ENCODE results near the gene BCAR1. TPM values are rescaled to one million over a fixed set of nuclear protein-coding genes. Genes with fewer than 3 reads are reported as not detected.
"Not testable (repeated sequence)": the region's sequence is repeated elsewhere in the genome, so short reads cannot be mapped to it uniquely, and the experiment has no call there.

The BCAR1 gene
- total RNA-seq, 1 experiment from 2014 or later = 120 TPM

- DNase-seq (ENCODE audit: low read depth, low spot score); H3K36me3 ChIP-seq (ENCODE audit: control insufficient read depth, insufficient read depth, low read length); H3K4me1 ChIP-seq (ENCODE audit: control insufficient read depth, insufficient read depth, low read length); BruUV-seq (replicated peaks); POLR2A ChIA-PET; ATAC-seq; CTCF ChIA-PET; H3K9me3 ChIP-seq (ENCODE audit: control insufficient read depth, insufficient read depth, low read depth, low read length); intact Hi-C loops (cut with micrococcal nuclease; ENCODE audit: unreplicated experiment); in situ Hi-C loops (cut with HindIII; ENCODE audit: low pct_unique_long_range_greater_than_20kb, low sequenced_read_pairs); H3K27me3 ChIP-seq (ENCODE audit: control insufficient read depth, insufficient read depth, low read length); H3K27ac ChIP-seq (ENCODE audit: low read length); H3K4me3 ChIP-seq (ENCODE audit: low read depth in 2 of 2, low read length in 2 of 2): not testable (repeated sequence)
These were observed 46.0 kb downstream of the BCAR1 start for GRCh38 chr16:75205438-75205837.

GRCh38 chr16:75204905-75205304 lies 46.5 kb downstream of the BCAR1 start:
- BruUV-seq (replicated peaks); H3K4me3 ChIP-seq (ENCODE audit: low read depth in 2 of 2, low read length in 2 of 2); H3K27me3 ChIP-seq (ENCODE audit: control insufficient read depth, insufficient read depth, low read length); H3K4me1 ChIP-seq (ENCODE audit: control insufficient read depth, insufficient read depth, low read length); H3K27ac ChIP-seq (ENCODE audit: low read length); H3K9me3 ChIP-seq (ENCODE audit: control insufficient read depth, insufficient read depth, low read depth, low read length); in situ Hi-C loops (cut with HindIII; ENCODE audit: low pct_unique_long_range_greater_than_20kb, low sequenced_read_pairs); H3K36me3 ChIP-seq (ENCODE audit: control insufficient read depth, insufficient read depth, low read length); DNase-seq (ENCODE audit: low read depth, low spot score); intact Hi-C loops (cut with micrococcal nuclease; ENCODE audit: unreplicated experiment); CTCF ChIA-PET; POLR2A ChIA-PET: not testable (repeated sequence)
- ATAC-seq = peak; percentile 59

- Histone ChIP-seq H3K4me3 (ENCODE audit: low read depth in 2 of 2, low read length in 2 of 2) (no peak overlapping the region), H3K4me1 (ENCODE audit: control insufficient read depth, insufficient read depth, low read length) (no peaks in the 10 kb centered on the region), H3K27me3 (ENCODE audit: control insufficient read depth, insufficient read depth, low read length) (no peaks in the 10 kb centered on the region), H3K27ac (ENCODE audit: low read length) (no peak overlapping the region), H3K36me3 (ENCODE audit: control insufficient read depth, insufficient read depth, low read length) (no peaks in the 10 kb centered on the region), H3K9me3 (ENCODE audit: control insufficient read depth, insufficient read depth, low read depth, low read length) (no peaks in the 10 kb centered on the region)
- no peak for TF ChIP-seq SIN3A (IDR thresholded peaks at IDR 0.05; ENCODE audit: borderline replicate concordance, insufficient read depth, low read depth, low read length)
- TF ChIP-seq POLR2AphosphoS5 (IDR thresholded peaks at IDR 0.05; ENCODE audit: low read depth, low read length) = no peak
- TF ChIP-seq REST (IDR thresholded peaks at IDR 0.05; ENCODE audit: insufficient read depth in 1 of 2, low read depth in 2 of 2, low read length in 1 of 2) = no peak
- TF ChIP-seq TCF7L2 (IDR thresholded peaks at IDR 0.05; ENCODE audit: low read depth, low read length) = no peak
- no peak for TF ChIP-seq CTCF (IDR thresholded peaks at IDR 0.05)
- ATAC-seq (no peak), DNase-seq (ENCODE audit: low read depth, low spot score) (no peak)
- ChIA-PET POLR2A (no interaction called here), CTCF (no interaction called here)
- no TSS peak for BruUV-seq (replicated peaks)
- intact Hi-C loops (cut with micrococcal nuclease; ENCODE audit: unreplicated experiment) = no loop called here
- in situ Hi-C loops (cut with HindIII; ENCODE audit: low pct_unique_long_range_greater_than_20kb, low sequenced_read_pairs) = no loop called here
These were observed 47.0 kb downstream of the BCAR1 start for GRCh38 chr16:75204410-75204758.

Data from Panc1 (cell line).